HG03342 (cell line): Measurements from ENCODE around the gene KCNH1.

Experiments used
- ATAC-seq: cut with Tn5 transposase; IDR thresholded peaks from one replicate; pipeline ENCODE4 v1.9.1; 2021; ENCODE audit warnings: mild to moderate bottlenecking, moderate library complexity; ENCODE audit not compliant: unreplicated experiment

Gene KCNH1, protein sequence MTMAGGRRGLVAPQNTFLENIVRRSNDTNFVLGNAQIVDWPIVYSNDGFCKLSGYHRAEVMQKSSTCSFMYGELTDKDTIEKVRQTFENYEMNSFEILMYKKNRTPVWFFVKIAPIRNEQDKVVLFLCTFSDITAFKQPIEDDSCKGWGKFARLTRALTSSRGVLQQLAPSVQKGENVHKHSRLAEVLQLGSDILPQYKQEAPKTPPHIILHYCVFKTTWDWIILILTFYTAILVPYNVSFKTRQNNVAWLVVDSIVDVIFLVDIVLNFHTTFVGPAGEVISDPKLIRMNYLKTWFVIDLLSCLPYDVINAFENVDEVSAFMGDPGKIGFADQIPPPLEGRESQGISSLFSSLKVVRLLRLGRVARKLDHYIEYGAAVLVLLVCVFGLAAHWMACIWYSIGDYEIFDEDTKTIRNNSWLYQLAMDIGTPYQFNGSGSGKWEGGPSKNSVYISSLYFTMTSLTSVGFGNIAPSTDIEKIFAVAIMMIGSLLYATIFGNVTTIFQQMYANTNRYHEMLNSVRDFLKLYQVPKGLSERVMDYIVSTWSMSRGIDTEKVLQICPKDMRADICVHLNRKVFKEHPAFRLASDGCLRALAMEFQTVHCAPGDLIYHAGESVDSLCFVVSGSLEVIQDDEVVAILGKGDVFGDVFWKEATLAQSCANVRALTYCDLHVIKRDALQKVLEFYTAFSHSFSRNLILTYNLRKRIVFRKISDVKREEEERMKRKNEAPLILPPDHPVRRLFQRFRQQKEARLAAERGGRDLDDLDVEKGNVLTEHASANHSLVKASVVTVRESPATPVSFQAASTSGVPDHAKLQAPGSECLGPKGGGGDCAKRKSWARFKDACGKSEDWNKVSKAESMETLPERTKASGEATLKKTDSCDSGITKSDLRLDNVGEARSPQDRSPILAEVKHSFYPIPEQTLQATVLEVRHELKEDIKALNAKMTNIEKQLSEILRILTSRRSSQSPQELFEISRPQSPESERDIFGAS

DNA sequence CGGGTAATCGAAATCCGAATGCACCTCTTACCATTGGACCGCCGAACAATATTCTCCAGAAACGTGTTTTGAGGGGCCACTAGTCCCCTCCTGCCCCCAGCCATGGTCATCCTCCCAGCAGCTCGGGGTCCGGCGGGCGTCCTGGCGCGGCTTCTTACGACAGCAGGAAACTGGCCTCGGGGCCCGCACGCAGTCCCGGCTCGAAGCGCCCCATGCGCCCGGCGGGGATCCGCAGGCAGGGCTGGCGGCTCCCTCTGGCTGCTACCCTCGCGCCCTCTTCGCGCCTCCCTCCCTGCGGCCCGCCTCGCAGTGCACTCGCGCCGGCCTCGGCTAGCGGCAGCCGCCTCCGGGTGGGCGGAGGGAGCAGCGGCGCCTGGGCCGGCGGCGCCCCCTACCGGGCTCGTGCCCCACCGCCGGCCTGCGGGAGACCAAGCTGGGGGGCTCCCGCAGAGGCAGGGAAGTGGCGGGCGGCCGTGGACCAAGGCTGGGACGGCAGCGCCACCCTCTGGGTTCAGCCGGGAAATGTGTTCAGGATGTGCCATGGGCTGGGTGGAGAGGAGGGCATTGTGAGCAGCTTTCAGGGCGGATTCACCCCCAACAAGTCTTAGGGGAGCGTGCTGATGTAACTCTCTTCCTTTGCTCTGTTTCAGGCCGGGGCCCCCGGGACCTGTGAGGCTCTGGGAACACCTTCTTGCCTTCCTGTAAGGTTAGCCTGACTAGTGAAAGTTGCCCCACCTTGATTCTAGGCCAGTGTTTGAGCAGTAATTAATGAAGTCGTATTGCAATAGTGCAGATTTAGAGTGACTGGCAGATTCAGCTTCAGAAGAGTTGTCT, at the start of gene KCNH1:
KCNH1 (minus strand) TSS at position 313 of the 834 bp plus-strand sequence; CDS start at position 110, 203 bp downstream.
- peak; percentile 94 for ATAC-seq

DNA sequence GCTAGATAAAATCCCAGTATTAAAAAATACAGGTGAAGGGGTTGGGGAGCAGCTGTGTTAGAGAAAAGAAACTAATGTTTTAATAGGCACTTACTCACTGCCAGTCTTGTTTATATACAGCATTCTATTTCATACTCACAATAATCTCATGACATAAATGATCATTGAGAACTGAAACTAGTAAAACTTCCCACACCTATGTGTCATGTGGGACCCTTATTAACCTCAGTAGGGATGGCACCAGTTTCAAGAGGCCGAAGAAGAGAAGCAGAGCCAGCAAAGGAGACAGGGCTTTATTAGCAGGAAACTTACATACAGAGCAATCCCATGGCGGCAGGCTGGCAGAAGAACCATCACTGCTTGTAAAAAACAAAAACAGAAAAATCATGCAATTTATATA, 48.8 kb upstream of the KCNH1 start:
- no peak for ATAC-seq

DNA sequence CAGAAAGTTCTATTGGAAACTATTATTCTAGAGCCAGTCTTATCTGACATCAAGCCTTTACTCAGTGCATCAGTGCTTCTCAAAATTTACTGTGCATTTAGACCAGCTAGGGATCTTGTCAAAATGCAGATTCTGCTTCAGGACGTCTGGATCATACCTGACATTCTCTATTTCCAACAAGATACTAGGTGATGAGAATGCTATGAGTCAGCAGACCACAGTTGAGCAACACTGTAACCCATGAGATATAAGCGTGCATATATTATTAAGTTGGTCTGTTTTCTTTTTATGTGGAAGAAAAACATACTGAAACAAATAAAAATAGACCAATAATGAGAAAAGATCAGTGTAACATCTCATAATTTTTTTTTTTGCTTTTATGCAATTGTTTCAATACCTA, 40.4 kb upstream of the KCNH1 start:
- no peak for ATAC-seq

DNA sequence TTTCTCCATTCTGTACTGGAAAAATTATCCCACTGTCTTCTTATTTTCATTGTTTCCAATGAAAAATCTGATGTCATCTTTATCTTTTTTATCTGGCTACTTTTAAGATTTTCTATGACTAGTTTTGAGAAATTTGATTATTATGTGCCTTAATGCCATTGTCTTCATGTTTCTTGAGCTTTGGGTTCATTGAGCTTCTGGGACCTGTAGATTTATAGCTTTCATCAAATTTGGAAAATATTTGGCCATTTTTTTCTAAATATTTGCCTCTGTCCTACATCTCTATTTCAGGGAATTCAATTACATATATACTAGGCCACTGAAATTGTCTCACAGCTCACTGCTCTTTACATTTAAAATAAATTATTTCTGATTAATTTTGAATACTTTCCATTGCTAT, 38.7 kb upstream of the KCNH1 start:
- ATAC-seq = no peak

DNA sequence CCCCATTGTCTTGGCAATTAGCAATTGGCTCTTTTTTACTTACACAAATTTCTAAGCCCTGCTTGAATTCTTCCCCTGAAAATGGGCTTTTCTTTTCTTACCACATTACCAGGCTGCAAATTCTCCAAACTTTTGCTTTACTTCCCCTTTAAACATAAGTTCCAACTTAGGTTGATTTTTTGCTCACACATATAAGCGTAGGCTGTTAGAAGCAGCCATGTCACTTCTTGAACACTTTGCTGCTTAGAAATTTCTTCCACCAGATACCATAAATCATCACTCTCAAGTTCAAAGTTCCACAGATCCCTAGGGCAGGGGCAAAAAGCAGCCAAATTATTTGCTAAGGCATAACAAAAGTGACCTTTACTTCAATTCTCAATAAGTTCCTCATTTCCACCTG, 35.4 kb upstream of the KCNH1 start:
- no peak for ATAC-seq

DNA sequence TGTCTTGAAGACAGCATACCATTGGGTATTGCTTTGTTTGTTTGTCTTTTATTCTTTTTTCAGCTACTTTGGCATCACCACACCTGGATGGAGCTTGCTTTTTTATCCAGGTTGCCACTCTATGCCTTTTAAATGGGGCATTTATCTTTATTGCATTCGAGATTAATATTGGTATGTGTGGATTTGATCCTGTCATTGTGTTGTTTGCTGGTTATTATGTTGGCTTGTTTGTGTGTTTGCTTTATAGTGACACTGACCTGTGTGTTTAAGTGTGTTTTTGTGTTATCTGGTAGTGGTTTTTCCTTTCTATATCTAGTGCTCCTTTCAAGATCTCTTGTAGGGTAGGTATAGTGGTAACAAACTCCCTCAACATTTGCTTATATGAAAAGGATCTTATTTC, 24.9 kb upstream of the KCNH1 start:
- no peak for ATAC-seq

DNA sequence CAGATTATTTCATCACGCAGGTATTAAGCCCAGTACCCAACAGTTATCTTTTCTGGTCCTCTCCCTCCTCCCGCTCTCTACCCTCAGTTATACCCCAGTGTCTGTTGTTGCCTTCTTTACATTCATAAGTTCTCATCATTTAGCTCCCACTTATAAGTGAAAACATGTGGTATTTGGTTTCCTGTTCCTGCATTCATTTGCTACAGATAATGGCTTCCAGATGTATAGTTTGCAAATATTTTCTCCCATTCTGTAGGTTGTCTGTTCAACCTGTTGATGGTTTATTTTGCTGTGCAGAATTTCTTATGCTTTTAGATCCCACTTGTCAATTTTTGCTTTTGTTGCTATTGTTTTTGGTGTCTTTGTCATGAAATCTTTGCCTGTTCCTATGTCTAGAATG, 21.1 kb upstream of the KCNH1 start:
- no peak for ATAC-seq

DNA sequence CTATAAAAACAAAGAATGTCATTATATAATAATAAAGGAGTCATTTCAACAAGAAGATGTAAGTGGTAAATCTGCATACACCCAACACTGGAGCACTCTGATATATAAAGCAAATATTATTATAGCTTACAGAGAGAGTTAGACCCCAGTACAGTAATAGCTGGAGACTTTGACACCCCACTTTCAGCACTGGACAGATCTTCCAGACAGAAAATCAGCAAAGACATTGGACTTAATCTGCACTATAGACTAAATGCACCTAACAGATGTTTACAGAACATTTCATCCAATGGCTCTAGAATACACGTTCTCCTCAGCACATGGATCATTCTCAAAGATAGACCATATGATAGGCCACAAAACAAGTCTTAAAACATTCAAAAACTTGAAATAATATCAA, 20.0 kb upstream of the KCNH1 start:
- no peak for ATAC-seq

DNA sequence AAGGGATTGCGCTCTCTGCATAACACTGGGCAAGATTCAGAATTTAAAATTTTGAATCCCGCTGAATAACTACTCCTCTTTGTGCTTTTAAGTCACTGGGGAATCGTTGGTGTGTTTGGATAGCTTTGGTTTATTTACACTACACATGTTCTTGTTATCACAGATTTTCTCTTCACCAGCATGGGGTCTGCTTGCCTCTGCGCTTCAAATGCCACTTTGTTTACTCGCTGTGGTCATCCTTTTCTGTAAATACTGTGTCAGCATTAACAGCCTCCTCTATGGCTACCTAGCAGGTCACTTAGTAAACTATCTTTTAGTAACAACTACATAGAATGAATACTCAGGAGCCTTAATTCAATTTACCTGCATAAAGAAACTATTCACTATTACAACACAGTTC, 14.4 kb upstream of the KCNH1 start:
- ATAC-seq = no peak

DNA sequence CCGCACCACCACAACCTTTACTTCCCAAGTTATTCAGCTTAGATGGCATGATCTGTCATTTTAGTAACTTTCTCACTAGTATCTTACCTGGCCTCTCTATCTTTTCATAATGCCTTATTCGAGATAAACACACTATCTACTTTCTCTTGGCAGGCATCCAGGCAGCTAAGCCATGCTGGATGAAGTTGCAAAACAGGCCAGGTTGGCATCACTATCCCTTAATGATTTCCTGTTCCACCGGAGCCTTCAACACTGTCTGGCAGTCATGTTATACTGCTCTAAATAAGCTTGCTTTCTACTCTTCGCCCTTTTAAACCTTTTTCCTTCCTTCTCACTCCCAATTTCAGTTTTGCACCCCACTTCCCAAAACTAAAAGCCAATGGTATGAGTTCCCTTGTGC, 12.0 kb upstream of the KCNH1 start:
- no peak for ATAC-seq

DNA sequence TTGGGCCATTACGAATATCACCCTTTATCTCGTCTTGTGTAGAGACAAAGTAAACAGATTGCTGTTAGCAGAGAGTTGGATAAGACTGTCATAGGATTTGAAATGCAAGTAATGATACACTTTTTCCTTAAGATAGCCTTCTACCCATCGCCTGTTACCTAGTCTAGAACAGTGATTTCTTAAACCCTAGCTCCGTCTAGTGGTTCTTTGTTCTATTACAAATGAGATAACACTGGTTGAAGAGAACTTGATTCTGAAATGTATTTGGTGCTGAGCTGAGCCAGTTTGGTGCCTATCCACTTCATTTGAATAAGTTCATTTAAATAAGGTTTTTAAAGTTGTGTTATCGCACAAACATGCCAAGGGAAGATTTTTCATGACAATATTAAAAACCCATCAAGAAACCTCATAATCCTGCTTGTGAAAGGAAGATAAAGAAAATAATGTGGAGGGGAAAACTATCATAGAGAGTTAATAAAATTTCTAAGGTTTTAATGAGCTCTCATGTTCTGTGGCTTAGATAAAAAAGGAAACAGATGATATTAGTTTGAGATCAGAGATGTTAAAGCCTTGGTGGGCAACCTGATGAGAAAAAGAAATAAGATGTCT, 1.5 kb upstream of the KCNH1 start:
- ATAC-seq = no peak

DNA sequence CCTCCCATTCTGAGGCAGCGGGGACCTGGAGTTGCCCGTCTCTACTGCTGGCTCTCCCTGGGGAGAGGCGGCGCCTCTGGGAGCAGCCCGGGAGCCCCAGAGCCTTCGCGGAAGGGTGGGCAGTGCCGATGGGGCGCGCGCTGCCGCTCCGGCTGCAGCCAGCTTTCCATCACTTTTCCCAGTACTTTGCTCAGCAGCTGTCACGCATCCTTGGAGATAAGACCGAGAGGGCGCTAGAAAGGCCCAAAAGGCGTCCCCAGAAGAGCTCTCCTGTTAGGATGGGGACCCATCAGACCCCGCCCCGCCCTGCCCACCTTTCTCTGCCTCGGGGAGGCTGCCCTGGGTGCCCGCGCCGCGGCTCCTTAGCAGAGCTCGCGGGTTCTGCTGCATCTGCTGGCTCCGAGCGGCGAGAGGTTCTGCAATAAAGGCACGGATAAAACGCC, 534 bp downstream of the KCNH1 start:
- ATAC-seq = peak; percentile 7

DNA sequence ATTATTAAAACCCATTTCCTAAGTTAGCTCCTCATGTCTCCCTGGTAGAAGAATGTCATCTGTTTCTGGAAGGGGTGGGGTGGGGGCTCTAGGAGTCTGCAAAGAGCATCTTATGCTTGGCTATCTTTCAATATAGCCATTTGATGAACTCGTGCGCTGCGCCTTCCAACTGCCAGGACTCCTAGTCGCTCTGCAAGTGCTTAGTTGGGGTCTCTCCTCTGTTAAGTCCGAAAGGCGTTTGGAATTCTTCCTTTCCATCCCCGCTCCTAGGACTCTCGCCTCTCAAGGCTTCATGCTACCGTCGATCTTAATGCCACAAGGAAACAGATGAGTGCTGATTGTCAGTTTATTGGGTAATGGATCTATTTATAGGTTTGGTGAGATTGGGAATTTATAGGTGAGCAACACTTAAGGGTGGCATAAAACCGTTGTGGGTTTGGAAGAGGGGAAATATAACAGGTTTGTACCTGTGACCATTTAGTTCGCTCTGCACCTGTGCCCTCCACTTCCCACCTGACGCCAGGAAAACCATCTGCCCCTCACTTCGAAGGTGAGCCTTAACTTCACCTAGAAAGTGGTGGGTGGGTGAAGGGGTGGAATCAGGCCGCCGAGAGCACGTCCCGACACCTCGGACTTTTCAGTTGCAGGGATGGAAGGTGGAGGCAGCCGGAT, 1.1 kb downstream of the KCNH1 start:
- ATAC-seq = no peak

DNA sequence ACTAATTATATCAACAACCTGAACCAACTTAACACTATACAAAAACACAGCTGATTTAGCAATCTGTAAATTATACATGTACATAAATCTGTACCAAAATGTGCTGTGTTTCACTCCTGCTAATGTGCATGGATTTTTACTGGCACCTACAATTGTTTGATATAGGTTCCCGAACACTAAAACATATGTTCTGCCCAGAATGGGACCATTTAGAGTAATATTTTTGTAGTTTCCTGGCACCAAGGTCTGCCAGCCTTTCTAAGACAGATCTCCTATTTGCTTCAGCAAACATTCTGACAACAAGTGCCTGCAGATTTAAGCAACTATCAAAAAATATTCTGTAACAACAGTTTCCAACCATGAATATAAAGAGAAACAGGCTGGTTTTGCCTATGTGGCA, 4.2 kb downstream of the KCNH1 start:
- ATAC-seq = no peak

DNA sequence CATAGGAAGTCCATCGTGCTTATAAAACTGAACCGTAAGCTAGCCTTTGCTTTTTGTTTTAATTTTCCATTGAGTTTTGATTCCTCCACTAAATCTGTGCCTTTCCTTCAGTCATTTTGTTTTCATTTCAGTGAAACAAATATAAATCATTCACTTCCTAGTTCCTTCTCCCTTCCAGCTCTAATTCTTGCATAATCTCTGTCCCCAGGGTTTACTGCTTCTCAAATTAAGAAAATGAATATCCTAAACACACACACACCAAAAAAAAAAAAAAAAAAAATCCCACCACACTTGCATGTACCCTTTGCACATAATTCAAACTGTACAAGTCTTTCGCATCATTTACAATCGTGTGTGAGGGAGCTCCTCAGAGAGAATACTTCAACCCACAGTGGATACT, 6.8 kb downstream of the KCNH1 start:
- no peak for ATAC-seq

DNA sequence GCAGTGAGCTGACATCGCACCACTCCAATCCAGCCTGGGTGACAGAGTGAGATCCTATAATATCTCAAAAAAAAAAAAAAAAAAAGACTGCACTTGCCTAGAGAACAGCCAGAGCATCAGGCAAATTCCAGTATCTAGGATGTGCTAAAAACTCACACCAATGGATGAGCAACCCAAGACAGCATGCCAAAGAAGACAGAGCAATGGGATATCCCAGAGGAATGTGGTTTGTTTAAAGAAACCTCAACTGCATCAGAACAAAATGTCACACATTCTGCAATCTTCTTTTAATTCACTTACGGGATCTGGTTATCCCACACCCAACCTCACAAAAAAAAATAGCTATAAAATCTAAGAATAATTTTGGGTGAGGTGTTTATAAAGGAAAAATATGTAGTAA, 7.3 kb downstream of the KCNH1 start:
- no peak for ATAC-seq

DNA sequence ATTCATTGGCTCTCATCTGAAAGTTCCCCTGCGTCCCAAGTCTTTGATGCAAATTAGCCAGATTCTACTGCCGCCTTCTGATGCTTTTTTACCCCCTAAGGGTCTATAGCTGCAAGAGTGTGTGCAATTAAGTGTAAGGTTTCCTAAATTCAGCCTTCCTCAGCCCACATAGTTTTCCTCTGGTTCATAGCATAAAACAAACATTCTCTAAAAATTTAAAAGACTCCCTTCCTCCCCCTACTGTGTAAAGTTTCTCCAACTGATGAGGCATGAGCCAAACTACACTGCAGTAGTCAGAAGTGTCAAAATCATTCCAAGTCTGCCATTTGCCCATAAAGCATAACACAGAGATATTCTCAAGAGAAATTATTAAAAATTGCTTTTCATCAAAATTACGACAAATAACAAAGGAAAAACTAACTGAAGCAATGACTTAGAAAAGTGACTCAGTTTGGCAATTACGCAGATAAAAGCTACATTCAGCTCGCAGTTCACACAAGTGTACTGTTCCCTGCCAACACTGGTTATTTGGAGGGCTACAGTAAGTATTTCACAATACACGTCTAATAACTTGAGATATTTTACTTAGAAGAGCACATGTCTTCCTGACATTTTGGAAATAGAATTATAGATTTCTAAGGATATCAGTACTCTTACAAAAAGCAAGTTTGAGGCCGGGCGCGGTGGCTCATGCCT, 15.4 kb downstream of the KCNH1 start:
- no peak for ATAC-seq

DNA sequence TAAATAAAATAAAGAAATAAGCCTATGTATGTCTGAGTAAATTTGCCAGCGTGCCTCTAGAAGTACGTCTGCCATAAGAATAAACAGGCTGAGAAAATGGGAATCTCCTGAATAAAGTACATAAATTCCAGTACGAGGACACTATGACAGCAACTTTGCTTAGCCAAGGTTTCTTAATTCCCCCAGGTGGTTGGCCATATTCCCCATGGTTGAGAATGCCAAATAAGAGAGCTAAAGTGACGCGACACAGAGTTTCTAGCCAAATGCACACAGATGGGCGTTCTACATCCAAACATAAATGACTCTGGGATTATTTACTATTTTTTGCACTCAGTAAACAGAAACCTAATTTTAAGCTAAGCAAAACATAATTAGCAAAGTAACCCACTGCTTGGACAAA, 19.5 kb downstream of the KCNH1 start:
- no peak for ATAC-seq

DNA sequence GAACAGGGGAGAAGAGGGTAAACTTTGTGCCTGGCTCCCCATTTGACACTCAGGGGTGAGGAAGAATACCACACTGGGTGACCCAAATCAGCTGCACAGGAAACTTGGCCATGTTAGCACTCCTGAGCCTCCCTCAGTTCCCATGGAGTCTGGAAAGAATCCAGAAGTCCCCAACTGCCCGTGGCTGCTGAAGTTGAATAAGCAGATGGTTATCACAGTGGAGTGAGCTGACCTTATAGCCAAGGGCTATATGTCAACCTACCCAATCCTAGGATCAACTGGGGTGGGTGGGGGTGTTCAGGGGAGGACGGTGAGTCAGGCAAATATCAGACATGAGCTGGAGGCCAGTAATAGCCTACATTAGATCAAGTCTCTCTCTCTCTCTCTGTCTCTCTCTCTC, 20.4 kb downstream of the KCNH1 start:
- ATAC-seq = no peak
